IMR-90 (cell line): ENCODE data around the gene NOX3. TPM values are rescaled to one million over a fixed set of nuclear protein-coding genes. Genes with fewer than 3 reads are reported as not detected.

Experiments used
- ATAC-seq: fragments of 200-7000 bp; cut with Tn5 transposase; 2 replicates; pipeline ENCODE4 v1.9.1; 2020; ENCODE audit warnings: low read depth, mild to moderate bottlenecking, moderate library complexity
- BruUV-seq: library from RNA; stranded (reverse); fragments of 400-500 nt; replicated peaks from 2 replicates; lab custom pipeline; 2021; lab: Mats Ljungman, UMichigan
- CTCF ChIA-PET: fragments of 300-600 bp; formaldehyde crosslinking; extraction: SDS; loops from one replicate; lab custom pipeline; 2021; ENCODE audit warnings: antibody characterized with exemption; lab: Yijun Ruan, JAX
- POLR2A ChIA-PET: fragments of 300-600 bp; sonication (Branson Sonifier 250); formaldehyde crosslinking; loops from one replicate; lab custom pipeline; 2022; ENCODE audit warnings: antibody characterized with exemption; ENCODE audit not compliant: unreplicated experiment; lab: Charles Lee
- DNase-seq: peaks from one replicate; pipeline ENCODE4 v3.0.0; 2013
- H2AFZ ChIP-seq: replicated peaks from 2 replicates; pipeline ENCODE3; 2013; ENCODE audit warnings: low read length, mild to moderate bottlenecking; ENCODE audit not compliant: poor library complexity
- H2AK5ac ChIP-seq: 2 replicates; pipeline ENCODE4 v1.6.1; 2013; ENCODE audit warnings: low read depth, low read length, inconsistent platforms
- H2AK9ac ChIP-seq: replicated peaks from 2 replicates; pipeline ENCODE3; 2013; ENCODE audit warnings: mild to moderate bottlenecking, low read depth, low read length, moderate library complexity; ENCODE audit not compliant: poor library complexity
- H2BK120ac ChIP-seq: 2 replicates; pipeline ENCODE4 v1.6.1; 2013; ENCODE audit warnings: low read depth, low read length, inconsistent platforms
- H2BK15ac ChIP-seq: 3 replicates; pipeline ENCODE4 v1.6.1; 2013; ENCODE audit warnings: low read depth, low read length, inconsistent platforms
- H2BK20ac ChIP-seq: 2 replicates; pipeline ENCODE4 v1.6.1; 2013; ENCODE audit warnings: low read depth, mild to moderate bottlenecking, inconsistent platforms, low read length, moderate library complexity
- H2BK5ac ChIP-seq: 2 replicates; pipeline ENCODE4 v1.6.1; 2013; ENCODE audit warnings: mild to moderate bottlenecking, low read depth, low read length, inconsistent platforms; ENCODE audit not compliant: poor library complexity, severe bottlenecking
- H3K14ac ChIP-seq: replicated peaks from 2 replicates; pipeline ENCODE4 v1.6.1; 2013; ENCODE audit warnings: low read depth, low read length, inconsistent platforms
- H3K18ac ChIP-seq: 2 replicates; pipeline ENCODE4 v1.6.1; 2013; ENCODE audit warnings: low read depth, low read length, control low read depth
- H3K23ac ChIP-seq: 2 replicates; pipeline ENCODE4 v1.6.1; 2013; ENCODE audit warnings: low read depth, low read length, inconsistent platforms
- H3K27ac ChIP-seq: 2 replicates; pipeline ENCODE4 v1.5.1; 2013; ENCODE audit warnings: mild to moderate bottlenecking, control low read depth, low read length; ENCODE audit not compliant: insufficient read depth
- H3K27me3 ChIP-seq: 2 replicates; pipeline ENCODE4 v1.6.1; 2013; ENCODE audit warnings: low read length; ENCODE audit not compliant: control insufficient read depth, insufficient read depth
- H3K36me3 ChIP-seq: 2 replicates; pipeline ENCODE4 v1.6.1; 2013; ENCODE audit warnings: low read length, mixed read lengths; ENCODE audit not compliant: control insufficient read depth, insufficient read depth
- H3K4ac ChIP-seq: 2 replicates; pipeline ENCODE4 v1.6.1; 2013; ENCODE audit warnings: low read depth, low read length, inconsistent platforms
- H3K4me1 ChIP-seq: 2 replicates; pipeline ENCODE4 v1.6.1; 2013; ENCODE audit warnings: low read length, mixed read lengths; ENCODE audit not compliant: control insufficient read depth, insufficient read depth
- H3K4me2 ChIP-seq: 2 replicates; pipeline ENCODE4 v1.6.1; 2013; ENCODE audit warnings: low read depth, mild to moderate bottlenecking, control low read depth, low read length, moderate library complexity
- H3K4me3 ChIP-seq: 2 replicates; pipeline ENCODE4 v1.5.1; 2013; ENCODE audit warnings: low read depth, mild to moderate bottlenecking, control low read depth, low read length, moderate library complexity; ENCODE audit not compliant: insufficient read depth
- H3K56ac ChIP-seq: 2 replicates; pipeline ENCODE4 v1.6.1; 2013; ENCODE audit warnings: low read length, inconsistent platforms; ENCODE audit not compliant: insufficient read depth; ENCODE audit errors: extremely low read depth
- H3K79me1 ChIP-seq, 2 experiments: 2 replicates each; pipeline ENCODE4 v1.6.1; 2013; ENCODE audit warnings: low read length in 2 of 2, inconsistent platforms in 1 of 2, low read depth in 1 of 2
- H3K9ac ChIP-seq: 2 replicates; pipeline ENCODE4 v1.6.1; 2013; ENCODE audit warnings: low read depth, low read length, control low read depth
- H3K9me1 ChIP-seq: 2 replicates; pipeline ENCODE4 v1.6.1; 2013; ENCODE audit warnings: low read length, inconsistent platforms; ENCODE audit not compliant: insufficient read depth
- H3K9me3 ChIP-seq: 2 replicates; pipeline ENCODE4 v1.6.1; 2013; ENCODE audit warnings: low read length; ENCODE audit not compliant: control insufficient read depth, insufficient read depth
- H4K20me1 ChIP-seq: 2 replicates; pipeline ENCODE4 v1.6.1; 2013; ENCODE audit warnings: low read length, inconsistent platforms; ENCODE audit not compliant: insufficient read depth
- H4K5ac ChIP-seq: 2 replicates; pipeline ENCODE4 v1.6.1; 2013; ENCODE audit warnings: mild to moderate bottlenecking, low read depth, low read length, control low read depth
- H4K8ac ChIP-seq, 2 experiments: 2 replicates each; pipeline ENCODE4 v1.6.1; 2013; ENCODE audit warnings: low read depth in 2 of 2, low read length in 2 of 2, control low read depth in 1 of 2, inconsistent platforms in 1 of 2
- H4K91ac ChIP-seq: 2 replicates; pipeline ENCODE4 v1.6.1; 2013; ENCODE audit warnings: low read depth, low read length, inconsistent platforms; ENCODE audit not compliant: insufficient read depth
- FOS ChIP-seq: fragments of 150-350 bp; IDR thresholded peaks from 2 replicates; pipeline ENCODE4 v1.6.1; 2016; ENCODE audit warnings: low read depth, low read length
- MAZ ChIP-seq: IDR thresholded peaks from 2 replicates; pipeline ENCODE4 v1.6.1; 2012; ENCODE audit warnings: low read depth, mild to moderate bottlenecking, low read length, improper control_type of control experiment, moderate library complexity, borderline replicate concordance
- SMC3 ChIP-seq: fragments of 150-350 bp; IDR thresholded peaks from 2 replicates; pipeline ENCODE4 v1.6.1; 2016; ENCODE audit warnings: low read depth, mild to moderate bottlenecking, antibody characterized with exemption, low read length, moderate library complexity
- WGBS, 2 experiments: methylation state at CpG; one replicate each; pipeline versions ENCODE4 v1.1.5 to v1.1.7; 2013; ENCODE audit warnings: missing lambda C conversion rate in 2 of 2; ENCODE audit not compliant: insufficient read length in 1 of 2; ENCODE audit errors: extremely low coverage in 2 of 2; 5-methylcytosine and 5-hydroxymethylcytosine counted together
- dilution Hi-C: fragments of 300-500 bp; cut with HindIII; formaldehyde crosslinking; loops from one replicate; pipeline ENCODE4 v1.14.3; 2018; ENCODE audit warnings: low sequenced_read_pairs; ENCODE audit not compliant: unreplicated experiment
- in situ Hi-C: fragments of 300-500 bp; cut with MboI; formaldehyde crosslinking; loops from 3 replicates; pipeline ENCODE4 v1.14.3; 2019; ENCODE audit warnings: low sequenced_read_pairs, inconsistent platforms, mixed read lengths
- intact Hi-C: fragments of 100-400 bp; cut with micrococcal nuclease; formaldehyde crosslinking; loops from 2 replicates; pipeline ENCODE4 v1.10.0; 2022
- polyA plus RNA-seq, 3 experiments: library from polyadenylated mRNA; depleted of rRNA; stranded (reverse); fragments of >200 nt; gene quantifications; 2 replicates each; pipeline ENCODE4 v1.2.3, GENCODE V29; 2012; ENCODE audit warnings: low replicate concordance in 1 of 3
- total RNA-seq: library from RNA; depleted of rRNA; stranded (reverse); fragments of >200 nt; gene quantifications from 2 replicates; pipeline ENCODE4 v1.2.3, GENCODE V29; 2012

Gene NOX3
- total and polyA plus RNA-seq, 2 of the 4 experiments (the other 2 are of a cell fraction): not detected

- H3K23ac ChIP-seq: no peak overlapping the region
- no peak overlapping the region for H2AK9ac ChIP-seq
- CTCF ChIA-PET: no interaction called here
- H3K4ac ChIP-seq: no peak overlapping the region
- H2AK5ac ChIP-seq: no peak overlapping the region
- H3K79me1 ChIP-seq: no peaks in the 10 kb centered on the region
- TF ChIP-seq MAZ (no peak), SMC3 (no peak), FOS (no peak)
- no peak overlapping the region for H3K27ac ChIP-seq
- H3K27me3 ChIP-seq: no peaks in the 10 kb centered on the region
- no peak overlapping the region for H3K56ac ChIP-seq
- POLR2A ChIA-PET: no interaction called here
- H3K18ac ChIP-seq: no peak overlapping the region
- H3K9ac ChIP-seq: no peak overlapping the region
- intact Hi-C loops (no loop called here), dilution Hi-C loops (no loop called here), in situ Hi-C loops (no loop called here)
- H4K91ac ChIP-seq: no peak overlapping the region
- no peak overlapping the region for H2BK120ac ChIP-seq
- H3K4me3 ChIP-seq: no peak overlapping the region
- H2BK20ac ChIP-seq: no peak overlapping the region
- no TSS peak for BruUV-seq
- no peaks in the 10 kb centered on the region for H4K20me1 ChIP-seq
- no peak overlapping the region for H4K8ac ChIP-seq
- no peak for DNase-seq
- H3K4me1 ChIP-seq: peaks cover 12% of the 10 kb centered on the region
- H2BK5ac ChIP-seq: no peak overlapping the region
- H3K4me2 ChIP-seq: no peak overlapping the region
- no peak overlapping the region for H3K14ac ChIP-seq
- no peak overlapping the region for H2AFZ ChIP-seq
- H3K9me3 ChIP-seq: no peaks in the 10 kb centered on the region
- 0 out of 2 replicates have a peak, but pooled peaks cover 2% of the 10 kb centered on the region for H3K9me1 ChIP-seq
- no CpG with 5 or more reads among the region's 1 CpG for WGBS, 2 experiments
- no peaks in the 10 kb centered on the region for H3K36me3 ChIP-seq
- H4K5ac ChIP-seq: no peak overlapping the region
- ATAC-seq: no peak
- H2BK15ac ChIP-seq: no peak overlapping the region
Observed at GRCh38 chr6:155502393-155502792, 46.8 kb upstream of the NOX3 start.
